Keratinocyte (primary cell): ENCODE measurements around the gene PYROXD2. TPM values are rescaled to one million over a fixed set of nuclear protein-coding genes. Genes with fewer than 3 reads are reported as not detected.

Experiments
- DNase-seq: peaks from one replicate; pipeline ENCODE4 v3.0.0-alpha.2; 2011; ENCODE audit warnings: low read depth, missing footprints, low spot score
- FAIRE-seq: peaks from 2 replicates; lab custom pipeline; 2011; peaks lifted over from hg19 to GRCh38; lab: Jason Lieb, UNC
- H2AFZ ChIP-seq: 2 replicates; pipeline ENCODE4 v1.6.0; 2012; ENCODE audit warnings: low read length, control low read depth, inconsistent platforms; ENCODE audit not compliant: control insufficient read depth
- H3K27ac ChIP-seq: 2 replicates; pipeline ENCODE4 v1.5.1; 2011; ENCODE audit warnings: low read length; ENCODE audit not compliant: control insufficient read depth, insufficient read depth
- H3K27me3 ChIP-seq: 3 replicates; pipeline ENCODE4 v1.6.0; 2011; ENCODE audit warnings: low read length; ENCODE audit not compliant: control insufficient read depth, insufficient read depth; ENCODE audit errors: extremely low read depth
- H3K36me3 ChIP-seq, 2 experiments: 2 replicates in 1 of 2; 3 replicates in 1 of 2; pipeline ENCODE4 v1.5.1; 2011; ENCODE audit warnings: low read length in 2 of 2, mild to moderate bottlenecking in 1 of 2; ENCODE audit not compliant: control insufficient read depth in 2 of 2, insufficient read depth in 2 of 2; ENCODE audit errors: extremely low read depth in 1 of 2
- H3K4me1 ChIP-seq: 3 replicates; pipeline ENCODE4 v1.5.1; 2011; ENCODE audit warnings: low read length; ENCODE audit not compliant: control insufficient read depth, insufficient read depth; ENCODE audit errors: extremely low read depth
- H3K4me2 ChIP-seq: 3 replicates; pipeline ENCODE4 v1.6.0; 2011; ENCODE audit warnings: low read depth, low read length; ENCODE audit not compliant: control insufficient read depth, insufficient read depth; ENCODE audit errors: extremely low read depth
- H3K4me3 ChIP-seq, 3 experiments: fragments of 200-600 bp in 1 of 3; sonication (generic) in 1 of 3; 2 replicates in 2 of 3; 3 replicates in 1 of 3; pipeline ENCODE4 v1.5.1; 2011 to 2016; ENCODE audit warnings: low read length in 3 of 3, mild to moderate bottlenecking in 3 of 3, control low read depth in 2 of 3, inconsistent platforms in 1 of 3, low read depth in 1 of 3, mixed read lengths in 1 of 3, mixed run types in 1 of 3, moderate library complexity in 1 of 3; ENCODE audit not compliant: control insufficient read depth in 2 of 3, insufficient read depth in 2 of 3; ENCODE audit errors: extremely low read depth in 1 of 3
- H3K79me2 ChIP-seq: 2 replicates; pipeline ENCODE4 v1.6.0; 2012; ENCODE audit warnings: low read length; ENCODE audit not compliant: control insufficient read depth, insufficient read depth
- H3K9ac ChIP-seq: 3 replicates; pipeline ENCODE4 v1.6.0; 2011; ENCODE audit warnings: low read length; ENCODE audit not compliant: control insufficient read depth, insufficient read depth; ENCODE audit errors: extremely low read depth
- H3K9me1 ChIP-seq: 3 replicates; pipeline ENCODE4 v1.6.0; 2011; ENCODE audit warnings: low read length; ENCODE audit not compliant: control insufficient read depth, insufficient read depth; ENCODE audit errors: extremely low read depth
- H3K9me3 ChIP-seq: 2 replicates; pipeline ENCODE4 v1.5.1; 2012; ENCODE audit warnings: low read depth, low read length; ENCODE audit not compliant: control insufficient read depth
- H4K20me1 ChIP-seq: 3 replicates; pipeline ENCODE4 v1.6.0; 2011; ENCODE audit warnings: low read length; ENCODE audit not compliant: control insufficient read depth, insufficient read depth; ENCODE audit errors: extremely low read depth
- CTCF ChIP-seq, 3 experiments: IDR thresholded peaks in 1 of 3; conservative IDR thresholded peaks in 1 of 3; optimal IDR thresholded peaks in 1 of 3; 2 replicates in 2 of 3; 3 replicates in 1 of 3; pipeline versions ENCODE3 to v1.5.1; 2011; ENCODE audit warnings: low read length in 3 of 3, mild to moderate bottlenecking in 3 of 3, moderate library complexity in 2 of 3, control low read depth in 1 of 3, inconsistent platforms in 1 of 3; ENCODE audit not compliant: insufficient read depth in 2 of 3; ENCODE audit errors: extremely low read depth in 1 of 3
- EZH2 ChIP-seq: IDR thresholded peaks from one replicate; pipeline ENCODE4 v1.6.1; 2012; ENCODE audit warnings: inconsistent platforms, mild to moderate bottlenecking, low read length, moderate library complexity
- dilution Hi-C: fragments of 300-500 bp; cut with MboI; formaldehyde crosslinking; loops from one replicate; pipeline ENCODE4 v1.7.0; 2020; ENCODE audit warnings: low sequenced_read_pairs; ENCODE audit not compliant: extremely low pct_ligation_motif_present
- polyA plus RNA-seq, 5 experiments: library from polyadenylated mRNA; depleted of rRNA in 3 of 5; stranded (reverse) in 3 of 5; stranded (forward) in 1 of 5; unstranded in 1 of 5; fragments of >200 nt; gene quantifications; 1 replicate in 1 of 5; 2 replicates in 3 of 5; 3 replicates in 1 of 5; pipeline versions ENCODE4 v1.2.1 to v1.2.3, GENCODE V29; 2011 to 2012; ENCODE audit warnings: missing spikeins in 2 of 5, low read depth in 1 of 5, low replicate concordance in 1 of 5

PYROXD2 gene
- polyA plus RNA-seq, 1 donor (not counting 4 experiments of a cell fraction or from before 2014, with no cell fraction given): 4.4 TPM

GRCh38 chr10:98391065-98391464 is 23.9 kb downstream of the PYROXD2 start:
- no peak overlapping the region for H2AFZ ChIP-seq
- H4K20me1 ChIP-seq: no peaks in the 10 kb centered on the region
- dilution Hi-C loops: no loop called here
- no peaks in the 10 kb centered on the region for H3K36me3 ChIP-seq
- no peak overlapping the region for H3K9ac ChIP-seq
- peaks cover 10% of the 10 kb centered on the region for H3K4me1 ChIP-seq
- H3K4me2 ChIP-seq: no peak overlapping the region
- H3K79me2 ChIP-seq: no peaks in the 10 kb centered on the region
- DNase-seq: no peak
- no peak for TF ChIP-seq EZH2
- no peak for TF ChIP-seq CTCF (optimal IDR thresholded peaks at IDR 0.05 in 1 of 3, IDR thresholded peaks at IDR 0.05 in 1 of 3, conservative IDR thresholded peaks at IDR 0.05 in 1 of 3; ENCODE audit: extremely low read depth in 1 of 3, insufficient read depth in 2 of 3, low read length in 3 of 3)
- no peaks in the 10 kb centered on the region for H3K9me3 ChIP-seq
- H3K9me1 ChIP-seq: no peaks in the 10 kb centered on the region
- H3K27ac ChIP-seq: no peak overlapping the region
- H3K4me3 ChIP-seq: no peak overlapping the region
- FAIRE-seq: no peak
- no peaks in the 10 kb centered on the region for H3K27me3 ChIP-seq

- Histone ChIP-seq H4K20me1 (no peaks in the 10 kb centered on the region), H3K9ac (no peak overlapping the region), H2AFZ (no peak overlapping the region), H3K4me1 (peaks cover 10% of the 10 kb centered on the region), H3K36me3 (no peaks in the 10 kb centered on the region), H3K4me2 (no peak overlapping the region), H3K9me3 (no peaks in the 10 kb centered on the region), H3K9me1 (no peaks in the 10 kb centered on the region), H3K4me3 (no peak overlapping the region), H3K27me3 (no peaks in the 10 kb centered on the region), H3K27ac (no peak overlapping the region), H3K79me2 (no peaks in the 10 kb centered on the region)
- dilution Hi-C loops: no loop called here
- DNase-seq (no peak), FAIRE-seq (no peak)
- TF ChIP-seq CTCF (optimal IDR thresholded peaks at IDR 0.05 in 1 of 3, IDR thresholded peaks at IDR 0.05 in 1 of 3, conservative IDR thresholded peaks at IDR 0.05 in 1 of 3; ENCODE audit: extremely low read depth in 1 of 3, insufficient read depth in 2 of 3, low read length in 3 of 3): no peak
- no peak for TF ChIP-seq EZH2
Measured at GRCh38 chr10:98390406-98390805, 24.6 kb downstream of the PYROXD2 start.
